GM10248 (cell line): Measurements from ENCODE around the gene SLAMF7.

Experiments used
- CTCF ChIA-PET: fragments of 300-600 bp; sonication (Branson Sonifier 250); formaldehyde crosslinking; extraction: SDS; loops from one replicate; lab custom pipeline; 2021; ENCODE audit warnings: antibody characterized with exemption; lab: Yijun Ruan, JAX
- POLR2A ChIA-PET: fragments of 350-650 bp; sonication (Branson Sonifier 250); formaldehyde crosslinking; extraction: SDS; loops from one replicate; lab custom pipeline; 2020; ENCODE audit warnings: antibody characterized with exemption; lab: Yijun Ruan, JAX
- DNase-seq: peaks from one replicate; pipeline ENCODE4 v3.0.0; 2012; ENCODE audit errors: extremely low spot score
- TF ChIP-seq, protein P1 (sequence below): IDR thresholded peaks from 2 replicates; pipeline ENCODE4 v1.5.1; 2012; ENCODE audit warnings: mild to moderate bottlenecking, low read depth; ENCODE audit errors: extremely low read depth, missing control alignments, control extremely low read depth

Gene SLAMF7

DNA sequence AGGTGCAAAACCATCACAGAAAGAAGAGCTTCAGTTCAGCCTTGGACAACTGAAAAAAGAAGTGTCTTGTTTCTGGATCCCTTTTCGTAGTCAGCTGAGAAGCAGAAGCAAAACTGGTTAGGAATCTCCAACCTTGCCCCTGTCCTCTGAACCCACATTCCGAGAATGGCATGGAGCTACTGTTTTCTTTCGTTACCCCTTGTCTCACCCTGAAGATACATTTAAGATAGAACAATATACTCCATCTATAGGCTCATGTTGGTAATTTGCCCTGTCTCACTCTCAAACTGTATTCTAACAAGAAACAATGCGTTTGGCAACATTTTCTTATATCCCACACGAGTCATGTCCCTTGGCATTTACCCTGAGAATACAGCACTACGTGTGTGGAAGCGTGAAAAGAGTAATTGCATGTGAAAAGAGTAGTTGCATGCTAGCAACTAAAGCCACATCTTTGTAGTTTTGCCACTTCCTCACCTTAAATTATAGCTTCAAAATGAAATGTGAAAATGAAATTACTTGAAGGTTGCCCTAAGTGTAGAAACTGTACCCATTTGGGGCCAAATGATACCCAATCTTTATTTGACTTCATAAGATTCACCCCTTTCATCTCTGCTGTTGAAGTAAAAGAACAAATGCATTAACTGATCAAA lies 5.3 kb downstream of the SLAMF7 start:
- no peak for DNase-seq
- POLR2A ChIA-PET, result interaction anchor here (0.6 to 1.0 kb wide), 5 partner anchors 10 to 29 kb away, joined by 3 to 4 read pairs (median 3); no protein-coding TSS in a partner anchor

DNA sequence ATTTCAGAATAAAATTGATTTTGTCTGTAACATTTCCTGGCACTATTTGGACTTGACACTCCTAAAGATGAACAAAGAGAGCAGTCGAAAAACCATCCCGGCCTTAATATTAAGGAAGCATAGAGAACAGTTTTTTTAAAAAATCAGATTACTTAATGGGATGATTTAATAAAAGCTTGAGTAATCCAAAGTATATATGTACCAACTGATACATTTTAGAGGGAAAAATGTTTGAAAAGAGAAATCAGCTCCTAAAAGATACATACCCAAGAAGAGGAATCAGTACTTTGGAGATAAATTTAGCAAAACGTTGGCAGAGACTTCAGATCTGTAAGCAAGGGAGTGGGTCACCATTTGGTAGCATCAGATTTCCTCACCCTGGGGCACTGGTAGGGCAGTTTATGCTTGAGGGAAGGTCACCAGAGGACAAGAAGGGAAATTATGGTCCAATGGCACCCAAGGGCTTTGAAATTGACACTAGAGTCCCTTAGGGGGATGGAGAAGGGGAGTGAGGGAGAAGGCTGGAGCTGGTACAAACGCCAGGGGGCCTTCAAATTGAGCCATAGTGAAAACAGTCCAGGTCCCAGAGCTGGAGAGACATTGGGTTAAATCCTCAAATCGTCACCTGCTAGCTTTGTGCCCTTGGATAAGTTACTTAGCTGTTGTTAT lies 5.9 kb downstream of the SLAMF7 start:
- ChIA-PET POLR2A (interaction anchor here (0.7 to 1.0 kb wide), 3 partner anchors 10 to 18 kb away, joined by 3 read pairs; no protein-coding TSS in a partner anchor), CTCF (interaction anchor here (0.9 to 8.2 kb wide), 13 partner anchors 11 to 253 kb away, joined by 3 to 67 read pairs (median 4); no protein-coding TSS in a partner anchor)
- DNase-seq, result no peak
- TF ChIP-seq, protein P1, sequence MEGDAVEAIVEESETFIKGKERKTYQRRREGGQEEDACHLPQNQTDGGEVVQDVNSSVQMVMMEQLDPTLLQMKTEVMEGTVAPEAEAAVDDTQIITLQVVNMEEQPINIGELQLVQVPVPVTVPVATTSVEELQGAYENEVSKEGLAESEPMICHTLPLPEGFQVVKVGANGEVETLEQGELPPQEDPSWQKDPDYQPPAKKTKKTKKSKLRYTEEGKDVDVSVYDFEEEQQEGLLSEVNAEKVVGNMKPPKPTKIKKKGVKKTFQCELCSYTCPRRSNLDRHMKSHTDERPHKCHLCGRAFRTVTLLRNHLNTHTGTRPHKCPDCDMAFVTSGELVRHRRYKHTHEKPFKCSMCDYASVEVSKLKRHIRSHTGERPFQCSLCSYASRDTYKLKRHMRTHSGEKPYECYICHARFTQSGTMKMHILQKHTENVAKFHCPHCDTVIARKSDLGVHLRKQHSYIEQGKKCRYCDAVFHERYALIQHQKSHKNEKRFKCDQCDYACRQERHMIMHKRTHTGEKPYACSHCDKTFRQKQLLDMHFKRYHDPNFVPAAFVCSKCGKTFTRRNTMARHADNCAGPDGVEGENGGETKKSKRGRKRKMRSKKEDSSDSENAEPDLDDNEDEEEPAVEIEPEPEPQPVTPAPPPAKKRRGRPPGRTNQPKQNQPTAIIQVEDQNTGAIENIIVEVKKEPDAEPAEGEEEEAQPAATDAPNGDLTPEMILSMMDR, result no peak

More for the DNA sequence above, 5.3 kb downstream of the SLAMF7 start:
- CTCF ChIA-PET, result interaction anchor here (0.9 to 8.2 kb wide), 12 partner anchors 12 to 254 kb away, joined by 3 to 67 read pairs (median 4); no protein-coding TSS in a partner anchor
- TF ChIP-seq, protein P1, result no peak

DNA sequence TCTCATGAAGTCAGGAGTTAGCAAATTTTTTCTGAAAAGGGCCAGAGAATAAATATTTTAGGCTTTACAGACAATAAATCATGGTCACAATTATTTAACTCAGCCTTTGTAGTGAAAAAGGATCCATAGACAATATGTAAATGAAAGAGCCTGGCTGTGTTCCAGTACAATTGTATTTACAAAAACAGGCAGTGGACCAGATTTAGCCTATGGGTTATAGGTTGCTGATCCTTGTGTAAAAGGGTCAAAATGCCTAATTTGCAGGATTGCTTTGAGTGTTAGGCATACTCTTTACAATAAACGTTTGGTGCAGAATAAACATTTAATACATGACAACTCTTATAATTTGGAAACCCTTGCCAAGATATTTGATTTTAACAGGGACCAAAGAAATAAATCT lies 6.5 kb downstream of the SLAMF7 start:
- no peak for DNase-seq
- TF ChIP-seq, protein P1, result no peak
- ChIA-PET CTCF (interaction anchor here (0.9 to 8.2 kb wide), 7 partner anchors 18 to 94 kb away, joined by 3 to 67 read pairs (median 3); no protein-coding TSS in a partner anchor), POLR2A (no interaction called here)

DNA sequence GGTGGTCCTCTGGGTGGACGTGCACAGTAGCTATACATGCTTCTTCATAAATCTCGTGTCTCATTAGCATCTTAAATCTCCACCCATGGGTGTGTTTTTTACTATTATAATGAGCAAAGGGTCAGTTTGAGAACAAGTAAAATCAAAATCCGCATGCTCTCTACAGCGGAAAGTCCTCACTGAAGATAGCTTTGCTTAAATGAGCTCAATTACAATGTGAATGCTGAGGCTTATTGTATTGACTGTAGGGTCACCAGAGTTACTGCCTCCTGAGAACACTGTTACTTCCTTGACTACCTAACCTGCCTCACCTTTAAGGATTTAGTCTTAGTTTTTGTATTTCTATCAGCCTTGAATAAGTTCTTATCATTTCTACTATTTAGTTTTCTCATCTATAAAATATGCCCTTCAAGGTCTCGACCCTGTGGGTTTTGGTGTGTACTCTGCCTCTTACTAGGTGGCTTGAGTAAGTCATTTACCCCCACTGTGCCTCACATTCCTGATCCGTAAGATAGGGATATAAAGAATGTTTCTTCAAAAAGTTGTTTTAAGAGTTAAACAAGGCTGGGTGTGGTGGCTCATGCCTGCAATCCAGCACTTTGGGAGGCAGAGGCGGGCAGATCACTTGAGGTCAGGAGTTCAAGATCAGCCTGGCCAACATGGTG lies 7.9 kb downstream of the SLAMF7 start:
- ChIA-PET CTCF (interaction anchor here (1.0 to 4.2 kb wide), 8 partner anchors 9 to 54 kb away, joined by 3 to 29 read pairs (median 4); no protein-coding TSS in a partner anchor), POLR2A (interaction anchor here (0.8 kb wide), 1 partner anchor 1752 kb away, joined by 3 read pairs; no protein-coding TSS in a partner anchor)
- TF ChIP-seq, protein P1, result no peak
- DNase-seq, result no peak

DNA sequence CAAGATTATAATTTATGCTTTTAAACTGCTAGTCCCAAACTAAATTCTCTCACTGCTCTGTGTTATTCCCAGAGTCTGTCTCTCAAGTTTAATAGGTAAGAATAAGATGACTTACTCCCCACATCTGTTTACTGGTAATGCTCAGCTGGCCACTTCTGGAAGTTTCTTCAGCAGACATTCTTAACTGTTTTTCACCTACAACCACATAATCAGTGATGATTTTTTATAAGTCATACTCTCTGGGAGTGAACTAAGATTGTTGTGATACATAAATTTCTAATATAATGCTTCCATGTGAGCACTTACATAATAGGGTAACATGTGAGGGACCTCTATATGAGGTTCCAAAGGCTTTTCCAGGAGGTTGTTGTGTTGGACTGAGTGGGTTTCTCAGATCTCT lies 8.7 kb downstream of the SLAMF7 start:
- CTCF ChIA-PET, result interaction anchor here (0.9 to 4.2 kb wide), 13 partner anchors 9 to 84 kb away, joined by 3 to 29 read pairs (median 4); partner anchors contain the start of gene SLAMF7
- TF ChIP-seq, protein P1, result no peak
- no peak for DNase-seq
- POLR2A ChIA-PET, result interaction anchor here (0.8 kb wide), 1 partner anchor 8 kb away, joined by 3 read pairs; the partner anchor contains the start of gene SLAMF7
